Effector memory CD4-positive, alpha-beta T cell (primary cell): ENCODE data around the gene SLC17A9.
A peak's percentile ranks its signal among the peaks of the same experiment; 100 is the strongest.

Experiments
- DNase-seq, 3 donors: peaks; one replicate each; pipeline ENCODE4 v3.0.0-alpha.2; 2020
- H3K27ac ChIP-seq: 2 replicates; pipeline ENCODE4 v1.7.0; 2013; ENCODE audit warnings: mild to moderate bottlenecking, low read length, moderate library complexity; ENCODE audit not compliant: insufficient read depth, poor library complexity, severe bottlenecking
- H3K27me3 ChIP-seq: replicated peaks from 2 replicates; pipeline ENCODE4 v1.7.0; 2013; ENCODE audit warnings: mild to moderate bottlenecking, low read length; ENCODE audit not compliant: insufficient read depth, control insufficient read depth, poor library complexity, severe bottlenecking
- H3K36me3 ChIP-seq: 2 replicates; pipeline ENCODE4 v1.7.0; 2013; ENCODE audit warnings: mild to moderate bottlenecking, low read length, moderate library complexity; ENCODE audit not compliant: control insufficient read depth, insufficient read depth
- H3K4me1 ChIP-seq: 2 replicates; pipeline ENCODE4 v1.7.0; 2013; ENCODE audit warnings: low read length, mild to moderate bottlenecking; ENCODE audit not compliant: control insufficient read depth, insufficient read depth, poor library complexity, severe bottlenecking
- H3K4me3 ChIP-seq: 2 replicates; pipeline ENCODE4 v1.7.0; 2013; ENCODE audit warnings: low read length, low read depth, mild to moderate bottlenecking; ENCODE audit not compliant: insufficient read depth, poor library complexity, severe bottlenecking
- H3K9me3 ChIP-seq: 2 replicates; pipeline ENCODE4 v1.7.0; 2013; ENCODE audit warnings: mild to moderate bottlenecking, low read length, moderate library complexity; ENCODE audit not compliant: control insufficient read depth

The SLC17A9 gene

DNA sequence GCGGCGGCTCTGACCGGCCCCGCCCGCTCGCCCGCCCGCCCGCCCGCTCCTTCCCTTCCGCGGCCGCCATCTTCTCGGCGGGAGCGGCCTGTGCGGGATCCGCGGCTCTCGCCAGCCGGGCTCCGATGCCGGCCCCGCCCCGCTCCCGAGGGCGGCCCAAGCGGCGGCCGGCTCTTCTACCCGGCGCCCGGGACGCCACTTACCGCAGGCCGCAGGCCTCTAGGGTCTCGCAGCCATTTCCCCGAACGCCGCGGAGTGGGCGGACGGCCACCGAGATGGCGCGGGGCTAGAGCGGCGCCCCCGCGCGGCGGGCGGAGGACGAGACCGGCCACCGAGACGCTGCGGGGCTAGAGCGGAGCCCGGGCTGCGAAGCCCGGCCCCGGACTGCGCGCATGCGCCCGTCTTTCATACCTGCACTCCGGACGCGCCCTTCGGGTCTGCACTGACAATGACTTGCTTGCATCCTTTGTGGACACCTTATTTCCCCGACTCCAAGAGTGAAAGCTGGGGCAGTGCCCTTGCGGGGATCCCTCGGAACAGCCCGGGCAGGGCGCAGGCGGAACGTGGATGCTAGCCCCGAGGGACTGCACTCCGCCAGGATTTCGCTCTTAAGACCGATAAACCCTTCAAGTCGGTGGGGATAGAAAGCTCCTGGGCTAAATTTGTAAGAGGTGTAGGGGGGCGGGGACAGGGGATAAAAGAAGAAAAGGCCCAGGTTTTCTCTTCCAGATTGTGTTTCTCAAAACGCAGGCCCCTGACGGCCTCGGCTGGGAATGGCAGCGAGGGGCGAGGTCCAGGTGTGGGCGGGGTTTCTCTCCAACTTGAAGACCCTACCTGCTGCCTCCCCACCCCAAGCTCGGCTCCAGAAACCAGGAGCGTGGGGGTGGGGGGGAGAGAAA, 26.0 kb upstream of the SLC17A9 start, which contains the start of gene DIDO1:
TSS of gene DIDO1 (minus strand) at position 277 of the 899 bp plus-strand sequence.
- DNase-seq: peak; percentile 76 to 84 (median 78)
- H3K27ac ChIP-seq: peak within 1 kb of the TSS; percentile 93
- H3K9me3 ChIP-seq: no peaks in the 10 kb centered on the region
- peaks cover 61% of the 10 kb centered on the region for H3K4me1 ChIP-seq
- no peaks in the 10 kb centered on the region for H3K36me3 ChIP-seq
- H3K4me3 ChIP-seq: peak within 1 kb of the TSS; percentile 92
- H3K27me3 ChIP-seq: no peaks in the 10 kb centered on the region

DNA sequence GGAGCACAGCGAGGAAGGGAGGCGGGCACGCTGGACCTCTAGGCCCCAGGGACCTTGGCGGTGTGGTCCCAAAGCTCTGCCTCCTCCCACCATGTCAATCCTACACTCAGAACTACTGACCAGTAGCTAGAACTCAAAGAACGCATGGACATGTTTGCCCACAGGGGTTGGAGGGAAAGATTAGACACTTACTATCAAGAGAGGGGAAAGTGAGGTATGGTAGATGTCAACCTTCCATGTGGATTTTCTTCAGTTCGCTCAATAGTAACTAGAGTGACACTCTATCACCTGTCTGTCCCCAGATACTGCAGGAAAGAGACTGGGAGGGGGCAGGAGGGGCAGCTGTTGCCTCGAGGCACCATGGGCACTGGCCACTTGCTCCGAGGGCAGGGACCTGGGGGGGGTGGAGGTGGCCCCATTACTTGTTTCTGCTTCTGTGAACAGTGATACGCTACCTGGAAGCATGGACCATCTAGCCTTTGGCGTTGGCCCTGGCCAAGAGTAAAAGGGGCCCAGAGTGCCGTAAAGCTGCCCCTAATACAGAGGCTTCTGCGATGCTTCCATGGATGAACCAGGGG, 25.3 kb upstream of the SLC17A9 start:
- no peaks in the 10 kb centered on the region for H3K27me3 ChIP-seq
- DNase-seq: no peak
- no peaks in the 10 kb centered on the region for H3K9me3 ChIP-seq
- peak overlapping the region; percentile 93 for H3K27ac ChIP-seq
- no peaks in the 10 kb centered on the region for H3K36me3 ChIP-seq
- peaks cover 58% of the 10 kb centered on the region for H3K4me1 ChIP-seq
- peak overlapping the region; percentile 92 for H3K4me3 ChIP-seq

DNA sequence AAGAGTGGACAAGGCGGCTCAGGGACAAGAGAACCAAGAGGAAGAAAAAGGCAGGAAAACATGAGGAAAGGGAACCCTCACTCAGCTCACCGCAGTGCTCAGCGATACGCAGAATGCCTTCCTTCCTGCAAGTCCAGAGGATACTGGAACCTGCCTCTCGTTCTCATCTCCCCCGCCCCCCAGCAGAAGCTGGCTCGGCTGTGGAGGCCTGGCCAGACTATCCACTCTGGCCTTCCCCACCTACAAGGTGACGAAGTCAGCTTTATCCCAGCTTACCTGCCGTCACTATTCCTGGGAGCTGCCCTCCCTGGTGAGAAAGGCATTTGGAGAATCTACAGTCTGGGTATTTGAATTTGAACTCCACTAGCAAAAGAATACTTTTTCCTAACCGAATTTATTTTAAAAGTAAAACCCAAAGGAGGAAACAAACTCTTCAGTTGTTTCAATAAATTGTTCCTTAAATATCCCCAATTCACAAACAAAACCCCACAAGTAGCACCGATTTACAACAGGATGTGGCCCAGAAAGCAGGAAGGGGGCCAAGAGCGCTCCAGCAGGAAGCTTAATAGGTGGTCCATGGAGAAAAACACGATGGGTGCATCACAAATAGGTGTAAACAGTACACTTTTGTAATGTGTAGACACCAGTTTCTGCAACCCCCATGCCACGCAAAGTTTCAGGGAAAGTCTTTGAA, 24.1 kb upstream of the SLC17A9 start:
- no peaks in the 10 kb centered on the region for H3K36me3 ChIP-seq
- no peak for DNase-seq
- peaks cover 47% of the 10 kb centered on the region for H3K4me1 ChIP-seq
- H3K4me3 ChIP-seq: peak overlapping the region; percentile 58
- H3K27ac ChIP-seq: peak overlapping the region; percentile 73
- H3K27me3 ChIP-seq: no peaks in the 10 kb centered on the region
- no peaks in the 10 kb centered on the region for H3K9me3 ChIP-seq

- no peaks in the 10 kb centered on the region for H3K27me3 ChIP-seq
- DNase-seq: peak; percentile 32 to 56 (median 47)
- H3K9me3 ChIP-seq: no peaks in the 10 kb centered on the region
- peak overlapping the region; percentile 58 for H3K4me3 ChIP-seq
- H3K27ac ChIP-seq: peak overlapping the region; percentile 73
- no peaks in the 10 kb centered on the region for H3K36me3 ChIP-seq
- peaks cover 41% of the 10 kb centered on the region for H3K4me1 ChIP-seq
Observed at GRCh38 chr20:62929051-62929538, 23.4 kb upstream of the SLC17A9 start.

DNA sequence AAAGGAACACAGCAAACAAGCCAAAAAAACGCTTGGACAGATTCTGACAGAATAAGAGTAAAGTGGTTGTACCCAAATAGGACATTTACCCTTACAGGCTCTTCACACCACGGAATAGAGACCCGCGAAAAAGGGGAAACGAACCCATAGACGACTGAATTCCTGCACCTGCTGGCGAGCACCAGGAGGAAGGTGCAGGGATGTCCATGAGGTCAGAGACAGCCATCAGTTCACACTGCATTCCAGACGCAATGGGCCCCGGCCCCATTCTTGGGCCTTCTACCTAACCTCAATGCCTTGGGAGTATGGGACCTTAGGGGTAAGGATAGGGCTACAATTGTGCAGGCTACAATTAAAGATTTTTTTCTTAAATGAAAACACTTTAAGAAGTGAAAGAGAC, 21.0 kb upstream of the SLC17A9 start:
- Histone ChIP-seq H3K4me3 (no peak overlapping the region), H3K36me3 (peaks cover 3% of the 10 kb centered on the region), H3K4me1 (peaks cover 36% of the 10 kb centered on the region), H3K27ac (no peak overlapping the region), H3K27me3 (no peaks in the 10 kb centered on the region), H3K9me3 (no peaks in the 10 kb centered on the region)
- no peak for DNase-seq

DNA sequence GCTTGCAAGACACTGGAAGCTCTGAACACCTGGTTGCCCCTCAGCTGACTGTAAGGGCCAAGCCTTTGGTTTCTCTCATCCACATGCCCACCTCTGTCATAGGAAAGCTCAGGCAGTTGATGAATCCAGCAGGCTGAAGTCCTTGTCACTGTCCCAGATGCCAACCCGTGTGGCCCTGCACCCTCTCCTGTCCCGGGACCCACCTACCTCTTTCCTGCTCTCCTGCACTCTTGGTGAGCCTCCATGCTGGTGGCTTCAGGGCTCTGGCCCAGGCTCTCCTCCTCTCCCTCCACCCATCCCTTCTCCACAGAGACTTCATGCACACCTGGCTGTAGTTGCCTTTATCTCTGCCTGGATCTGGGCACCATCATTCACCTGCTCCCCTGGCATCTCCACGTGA, 18.5 kb upstream of the SLC17A9 start:
- peaks cover 26% of the 10 kb centered on the region for H3K4me1 ChIP-seq
- DNase-seq: no peak
- no peak overlapping the region for H3K27ac ChIP-seq
- H3K27me3 ChIP-seq: no peaks in the 10 kb centered on the region
- peaks cover 3% of the 10 kb centered on the region for H3K36me3 ChIP-seq
- H3K9me3 ChIP-seq: no peaks in the 10 kb centered on the region
- no peak overlapping the region for H3K4me3 ChIP-seq

DNA sequence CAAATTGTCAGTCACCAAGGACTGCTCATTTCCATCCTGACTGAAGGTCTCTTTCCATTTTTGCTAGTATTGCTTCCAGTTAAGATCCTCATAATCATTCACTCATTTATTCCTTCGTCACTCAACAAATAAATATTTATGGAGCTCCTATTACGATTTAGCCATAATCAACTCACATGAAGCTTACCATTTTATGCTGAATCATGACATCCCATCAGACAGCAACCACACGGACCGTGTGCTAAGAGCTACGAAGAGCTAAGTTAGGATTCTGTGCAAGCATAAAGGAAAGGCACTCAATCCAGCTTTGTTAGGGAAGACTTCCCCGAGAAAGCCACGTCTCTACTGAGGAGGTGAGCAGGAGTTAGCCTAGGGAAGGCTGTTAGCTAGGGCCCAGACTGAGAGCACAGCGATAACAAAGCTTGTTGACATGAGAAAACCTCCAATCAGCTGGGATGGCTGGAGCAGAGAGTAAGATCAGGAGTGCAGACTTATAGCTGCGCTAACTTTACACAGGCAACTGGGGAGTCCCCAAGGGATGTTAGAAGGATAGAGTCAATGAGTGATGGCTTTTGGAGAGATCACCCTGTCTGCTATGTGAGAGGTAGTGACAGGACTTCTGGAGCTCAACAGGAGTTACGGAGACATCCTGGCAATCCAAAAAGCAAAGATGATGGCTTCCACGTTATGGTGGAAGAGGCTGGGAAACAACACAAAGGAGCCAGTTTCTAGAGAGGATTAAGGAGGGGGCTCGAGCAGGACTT, 17.1 kb upstream of the SLC17A9 start:
- peaks cover 3% of the 10 kb centered on the region for H3K36me3 ChIP-seq
- peaks cover 28% of the 10 kb centered on the region for H3K4me1 ChIP-seq
- no peaks in the 10 kb centered on the region for H3K27me3 ChIP-seq
- H3K27ac ChIP-seq: no peak overlapping the region
- H3K9me3 ChIP-seq: no peaks in the 10 kb centered on the region
- H3K4me3 ChIP-seq: no peak overlapping the region
- no peak for DNase-seq

GRCh38 chr20:62935968-62936585, 16.4 kb upstream of the SLC17A9 start:
- peaks cover 28% of the 10 kb centered on the region for H3K4me1 ChIP-seq
- no peaks in the 10 kb centered on the region for H3K27me3 ChIP-seq
- H3K27ac ChIP-seq: no peak overlapping the region
- no peaks in the 10 kb centered on the region for H3K9me3 ChIP-seq
- H3K4me3 ChIP-seq: no peak overlapping the region
- DNase-seq: no peak
- H3K36me3 ChIP-seq: peaks cover 3% of the 10 kb centered on the region
